Skeletal muscle tissue (tissue), 4 donors: ENCODE results near the gene CTU1. TPM values are rescaled to one million over a fixed set of nuclear protein-coding genes. Genes with fewer than 3 reads are reported as not detected.

Source experiments
- H3K27ac ChIP-seq: one replicate; pipeline ENCODE4 v1.7.0; 2013; ENCODE audit warnings: mild to moderate bottlenecking, low read depth, low read length, inconsistent platforms
- H3K27me3 ChIP-seq, 3 donors: one replicate each; pipeline ENCODE4 v1.7.0; 2013; ENCODE audit warnings: low read length in 3 of 3; ENCODE audit not compliant: control insufficient read depth in 3 of 3, insufficient read depth in 3 of 3
- H3K36me3 ChIP-seq, 3 donors: one replicate each; pipeline ENCODE4 v1.7.0; 2013; ENCODE audit warnings: low read length in 3 of 3; ENCODE audit not compliant: control insufficient read depth in 3 of 3, insufficient read depth in 3 of 3
- H3K4me1 ChIP-seq, 3 donors: one replicate each; pipeline ENCODE4 v1.7.0; 2013; ENCODE audit warnings: low read length in 3 of 3, mild to moderate bottlenecking in 3 of 3; ENCODE audit not compliant: control insufficient read depth in 3 of 3, insufficient read depth in 3 of 3
- H3K4me3 ChIP-seq, 3 donors: one replicate each; pipeline ENCODE4 v1.7.0; 2013; ENCODE audit warnings: low read length in 3 of 3
- H3K9ac ChIP-seq, 3 donors: one replicate each; pipeline ENCODE4 v1.7.0; 2013; ENCODE audit warnings: low read length in 3 of 3, mild to moderate bottlenecking in 3 of 3, moderate library complexity in 2 of 3, low read depth in 1 of 3
- H3K9me3 ChIP-seq, 3 donors: one replicate each; pipeline ENCODE4 v1.7.0; 2013; ENCODE audit warnings: low read length in 3 of 3; ENCODE audit not compliant: control insufficient read depth in 3 of 3
- total RNA-seq: library from RNA; depleted of rRNA; stranded (reverse); fragments of >200 nt; gene quantifications from one replicate; pipeline ENCODE4 v1.2.3, GENCODE V29; 2014
- donor health status: Osteomylitis.

CTU1 gene
- total RNA-seq, 1 donor from 2014 or later, result 4.2 TPM

GRCh38 chr19:51086153-51086850 is 21.9 kb downstream of the CTU1 start:
- Histone ChIP-seq H3K27me3 (peaks cover 0 to 11% (median 0%) of the 10 kb centered on the region in 3 donors), H3K27ac (no peak overlapping the region), H3K4me3 (no peak overlapping the region), H3K36me3 (no peaks in the 10 kb centered on the region), H3K4me1 (no peaks in the 10 kb centered on the region), H3K9ac (no peak overlapping the region), H3K9me3 (no peaks in the 10 kb centered on the region)

- H3K36me3 ChIP-seq, result no peaks in the 10 kb centered on the region
- H3K9ac ChIP-seq, result no peak overlapping the region
- no peak overlapping the region for H3K4me3 ChIP-seq
- H3K9me3 ChIP-seq, result no peaks in the 10 kb centered on the region
- H3K4me1 ChIP-seq, result no peaks in the 10 kb centered on the region
- H3K27me3 ChIP-seq, result peaks cover 0 to 11% (median 2%) of the 10 kb centered on the region in 3 donors
- H3K27ac ChIP-seq, result no peak overlapping the region
Measured at GRCh38 chr19:51084505-51084904, 23.7 kb downstream of the CTU1 start.

GRCh38 chr19:51083783-51084182 is 24.4 kb downstream of the CTU1 start:
- Histone ChIP-seq H3K9me3 (no peaks in the 10 kb centered on the region), H3K27me3 (peaks cover 0 to 11% (median 5%) of the 10 kb centered on the region in 3 donors), H3K9ac (no peak overlapping the region), H3K4me3 (no peak overlapping the region), H3K36me3 (no peaks in the 10 kb centered on the region), H3K4me1 (no peaks in the 10 kb centered on the region), H3K27ac (no peak overlapping the region)

GRCh38 chr19:51083181-51083580 is 25.0 kb downstream of the CTU1 start:
- Histone ChIP-seq H3K36me3 (no peaks in the 10 kb centered on the region), H3K27ac (no peak overlapping the region), H3K9me3 (no peaks in the 10 kb centered on the region), H3K9ac (no peak overlapping the region), H3K27me3 (peaks cover 0 to 11% (median 5%) of the 10 kb centered on the region in 3 donors), H3K4me1 (no peaks in the 10 kb centered on the region), H3K4me3 (no peak overlapping the region)

- Histone ChIP-seq H3K27me3 (peaks cover 0 to 11% (median 5%) of the 10 kb centered on the region in 3 donors), H3K4me3 (no peak within 1 kb of the TSS), H3K27ac (no peak within 1 kb of the TSS), H3K9ac (no peak within 1 kb of the TSS), H3K4me1 (no peaks in the 10 kb centered on the region), H3K9me3 (no peaks in the 10 kb centered on the region), H3K36me3 (no peaks in the 10 kb centered on the region)
Measured at GRCh38 chr19:51082611-51083010, 25.6 kb downstream of the CTU1 start, which contains the start of gene KLK14. Gene KLK14, minus strand, starts transcription at chr19:51082887. Its CDS starts 273 bp downstream, at chr19:51082614.

- peaks cover 0 to 15% (median 5%) of the 10 kb centered on the region in 3 donors for H3K27me3 ChIP-seq
Measured at GRCh38 chr19:51081476-51081875, 26.7 kb downstream of the CTU1 start.

GRCh38 chr19:51079481-51080110 is 28.6 kb downstream of the CTU1 start:
- peaks cover 0 to 2% (median 0%) of the 10 kb centered on the region in 3 donors for H3K9me3 ChIP-seq
- H3K36me3 ChIP-seq, result no peaks in the 10 kb centered on the region
- H3K4me1 ChIP-seq, result no peaks in the 10 kb centered on the region
- peaks cover 0 to 19% (median 5%) of the 10 kb centered on the region in 3 donors for H3K27me3 ChIP-seq
- H3K27ac ChIP-seq, result no peak overlapping the region
- no peak overlapping the region for H3K9ac ChIP-seq
- no peak overlapping the region for H3K4me3 ChIP-seq

More at GRCh38 chr19:51081476-51081875, 26.7 kb downstream of the CTU1 start:
- no peak overlapping the region for H3K27ac ChIP-seq
- no peaks in the 10 kb centered on the region for H3K4me1 ChIP-seq
- no peak overlapping the region for H3K9ac ChIP-seq
- no peak overlapping the region for H3K4me3 ChIP-seq
- H3K36me3 ChIP-seq, result no peaks in the 10 kb centered on the region
- H3K9me3 ChIP-seq, result no peaks in the 10 kb centered on the region

GRCh38 chr19:51078731-51079130 is 29.5 kb downstream of the CTU1 start:
- peaks cover 0 to 2% (median 0%) of the 10 kb centered on the region in 3 donors for H3K9me3 ChIP-seq
- no peaks in the 10 kb centered on the region for H3K36me3 ChIP-seq
- no peak overlapping the region for H3K4me3 ChIP-seq
- no peak overlapping the region for H3K27ac ChIP-seq
- peaks cover 0 to 16% (median 5%) of the 10 kb centered on the region in 3 donors for H3K27me3 ChIP-seq
- H3K4me1 ChIP-seq, result no peaks in the 10 kb centered on the region
- no peak overlapping the region for H3K9ac ChIP-seq

GRCh38 chr19:51078104-51078503 is 30.1 kb downstream of the CTU1 start:
- Histone ChIP-seq H3K4me1 (no peaks in the 10 kb centered on the region), H3K27me3 (peaks cover 0 to 15% (median 5%) of the 10 kb centered on the region in 3 donors)

GRCh38 chr19:51076631-51077213 is 31.5 kb downstream of the CTU1 start:
- Histone ChIP-seq H3K9me3 (peaks cover 0 to 3% (median 2%) of the 10 kb centered on the region in 3 donors), H3K9ac (no peak overlapping the region), H3K27me3 (peaks cover 0 to 8% (median 5%) of the 10 kb centered on the region in 3 donors), H3K27ac (no peak overlapping the region), H3K4me1 (no peaks in the 10 kb centered on the region), H3K4me3 (no peak overlapping the region), H3K36me3 (no peaks in the 10 kb centered on the region)

More at GRCh38 chr19:51078104-51078503, 30.1 kb downstream of the CTU1 start:
- Histone ChIP-seq H3K9me3 (peaks cover 0 to 3% (median 2%) of the 10 kb centered on the region in 3 donors), H3K4me3 (no peak overlapping the region), H3K27ac (no peak overlapping the region), H3K36me3 (no peaks in the 10 kb centered on the region), H3K9ac (no peak overlapping the region)
